SIG-M5 treated with dmso at 0.1 percent for 504 hours (cell line): Measurements from ENCODE around the gene C6orf89.
"Not testable (repeated sequence)": the region's sequence is repeated elsewhere in the genome, so short reads cannot be mapped to it uniquely, and the experiment has no call there.

Experiments used
- DNase-seq: peaks from one replicate; lab custom pipeline; 2025; ENCODE audit not compliant: unreplicated experiment; lab: John Stamatoyannopoulos, UW

Gene C6orf89

GRCh38 chr6:36886950-36887618 is 1.3 kb downstream of the C6orf89 start:
- no peak for DNase-seq

GRCh38 chr6:36888115-36888643 is 2.4 kb downstream of the C6orf89 start:
- no peak for DNase-seq

GRCh38 chr6:36888654-36889481 is 3.1 kb downstream of the C6orf89 start:
- DNase-seq = no peak

- DNase-seq = no peak
Measured at GRCh38 chr6:36890112-36890663, 4.4 kb downstream of the C6orf89 start.

- not testable (repeated sequence) for DNase-seq
Measured at GRCh38 chr6:36891153-36891552, 5.4 kb downstream of the C6orf89 start.

GRCh38 chr6:36893976-36894932 is 8.5 kb downstream of the C6orf89 start:
- DNase-seq = no peak

GRCh38 chr6:36897609-36898008 is 11.9 kb downstream of the C6orf89 start:
- DNase-seq = no peak

- DNase-seq = no peak
Measured at GRCh38 chr6:36904114-36904513, 18.4 kb downstream of the C6orf89 start.

GRCh38 chr6:36904851-36905393 is 19.2 kb downstream of the C6orf89 start:
- DNase-seq = no peak

GRCh38 chr6:36906539-36907325 is 21.0 kb downstream of the C6orf89 start:
- DNase-seq = no peak

- no peak for DNase-seq
Measured at GRCh38 chr6:36907781-36908180, 22.0 kb downstream of the C6orf89 start.

GRCh38 chr6:36908747-36909146 is 23.0 kb downstream of the C6orf89 start:
- no peak for DNase-seq

GRCh38 chr6:36912030-36912454 is 26.3 kb downstream of the C6orf89 start:
- DNase-seq = no peak

- DNase-seq = no peak
Measured at GRCh38 chr6:36912586-36912985, 26.8 kb downstream of the C6orf89 start.

- no peak for DNase-seq
Measured at GRCh38 chr6:36913082-36913481, 27.3 kb downstream of the C6orf89 start.

GRCh38 chr6:36914227-36914794 is 28.6 kb downstream of the C6orf89 start:
- DNase-seq = peak; percentile 58

- no peak for DNase-seq
Measured at GRCh38 chr6:36915599-36915998, 29.8 kb downstream of the C6orf89 start.

- no peak for DNase-seq
Measured at GRCh38 chr6:36916126-36916525, 30.4 kb downstream of the C6orf89 start.

- DNase-seq = no peak
Measured at GRCh38 chr6:36917541-36918193, 31.9 kb downstream of the C6orf89 start.
